TTC549 (cell line): ENCODE measurements around the gene POPDC2.

Experiments
- FAIRE-seq: peaks from 2 replicates; lab custom pipeline; 2012; peaks lifted over from hg19 to GRCh38; lab: Jason Lieb, UNC

POPDC2 gene

DNA sequence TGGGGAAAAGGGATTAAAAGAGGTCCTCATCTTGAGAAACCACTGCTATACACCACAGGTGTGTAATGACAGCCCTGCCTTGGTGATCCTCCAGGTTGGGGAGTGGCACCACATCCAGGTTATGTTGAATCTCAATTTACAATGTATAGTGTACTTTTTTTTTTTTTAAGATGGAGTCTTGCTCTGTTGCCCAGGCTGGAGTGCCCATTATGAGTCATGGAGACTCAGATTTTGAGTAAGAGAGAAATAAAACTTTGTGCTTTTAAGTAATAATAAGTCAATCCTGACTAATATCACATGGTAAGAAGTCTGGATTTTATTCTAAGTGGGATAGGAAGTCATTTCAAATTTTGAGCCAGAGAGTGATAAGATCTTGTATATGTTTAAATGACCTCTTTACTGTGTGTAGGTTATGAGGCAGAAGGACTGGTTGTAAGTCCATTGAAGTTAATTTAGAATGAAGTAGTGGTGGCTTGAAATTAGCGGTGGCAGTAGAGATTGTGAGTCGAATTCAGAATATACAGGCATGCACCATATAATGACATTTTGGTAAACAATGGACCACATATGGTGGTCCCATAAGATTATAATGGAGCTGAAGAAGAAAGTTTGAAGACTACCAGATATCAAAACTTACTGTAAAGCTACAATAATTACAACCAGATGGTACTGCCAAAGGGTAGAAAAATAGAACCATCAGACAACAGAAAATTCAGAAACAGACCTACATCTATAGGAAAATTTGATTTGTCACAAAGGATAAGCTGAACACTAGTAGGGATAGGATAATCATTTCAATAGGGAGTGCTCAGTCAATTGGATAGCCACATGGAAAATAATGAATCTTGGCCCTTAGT, 20.7 kb downstream of the POPDC2 start:
- FAIRE-seq, result no peak

DNA sequence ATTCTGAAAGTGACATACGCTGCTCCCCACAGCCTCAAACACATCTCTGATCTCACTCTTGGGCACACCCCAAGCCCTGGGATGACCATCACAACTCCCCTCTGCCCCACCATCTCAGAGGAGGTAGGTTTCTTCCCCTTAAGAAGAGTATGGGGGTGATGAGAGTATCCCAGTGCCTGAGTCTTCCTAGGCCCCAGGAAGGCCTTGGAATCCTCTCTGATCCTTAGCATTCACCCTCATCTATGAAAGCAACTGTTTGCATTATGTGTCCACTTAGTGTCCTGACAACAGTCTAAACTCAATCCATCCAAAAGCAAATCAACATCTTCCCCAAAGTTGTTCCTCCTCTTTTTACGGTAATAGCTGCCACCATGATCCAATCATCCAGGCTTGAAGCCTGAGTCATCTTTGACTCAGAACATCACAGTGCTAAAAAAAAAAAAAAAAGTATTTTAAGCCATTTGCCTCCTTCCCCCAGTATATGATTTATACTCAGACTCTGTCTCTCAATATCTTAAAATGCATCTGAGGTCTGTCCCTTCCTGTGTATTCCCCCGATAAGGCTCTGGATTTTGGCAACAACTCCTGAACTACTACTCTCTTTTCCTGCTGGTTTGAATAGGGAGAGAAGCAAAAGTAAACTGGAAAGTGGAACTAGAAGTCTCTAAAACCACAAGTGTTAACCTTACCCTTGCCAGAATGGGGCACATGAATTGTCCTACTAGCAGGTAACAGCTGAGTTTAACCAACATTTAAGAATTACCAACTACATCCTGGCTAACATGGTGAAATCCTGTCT, 22.5 kb downstream of the POPDC2 start:
- FAIRE-seq, result no peak

DNA sequence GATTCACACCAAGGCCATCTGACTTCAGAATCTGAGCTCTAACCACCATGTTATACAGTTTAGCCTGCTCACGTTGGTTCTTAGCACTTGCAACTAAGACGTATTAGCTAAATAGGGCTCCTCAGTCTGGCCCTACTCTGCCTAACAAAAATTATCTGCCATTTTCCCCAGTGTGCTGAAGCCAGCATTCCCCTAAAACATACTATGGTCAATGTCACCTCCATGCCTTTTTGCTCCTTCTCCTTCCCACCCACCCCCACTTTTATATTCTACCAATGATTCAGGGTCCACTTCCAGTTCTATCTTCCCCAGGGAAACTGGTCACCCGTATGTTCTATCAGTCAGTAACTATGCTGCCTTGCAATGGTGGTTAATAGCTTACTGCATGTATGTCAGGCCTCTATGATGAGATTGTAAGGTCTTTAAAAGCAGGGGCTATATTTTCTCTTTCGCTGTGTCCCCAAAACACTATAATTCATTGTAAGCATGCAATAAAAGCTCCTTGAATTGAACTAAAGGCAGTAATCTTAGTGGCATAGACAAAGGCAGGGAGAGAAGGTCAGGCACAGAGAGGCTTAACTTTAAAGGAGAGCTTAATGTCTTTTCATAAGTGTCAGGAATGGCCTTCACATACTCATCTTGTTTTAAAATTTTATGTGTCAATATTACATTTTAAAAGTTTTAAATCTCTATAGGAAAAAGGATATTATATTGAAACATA, 23.3 kb downstream of the POPDC2 start:
- no peak for FAIRE-seq

DNA sequence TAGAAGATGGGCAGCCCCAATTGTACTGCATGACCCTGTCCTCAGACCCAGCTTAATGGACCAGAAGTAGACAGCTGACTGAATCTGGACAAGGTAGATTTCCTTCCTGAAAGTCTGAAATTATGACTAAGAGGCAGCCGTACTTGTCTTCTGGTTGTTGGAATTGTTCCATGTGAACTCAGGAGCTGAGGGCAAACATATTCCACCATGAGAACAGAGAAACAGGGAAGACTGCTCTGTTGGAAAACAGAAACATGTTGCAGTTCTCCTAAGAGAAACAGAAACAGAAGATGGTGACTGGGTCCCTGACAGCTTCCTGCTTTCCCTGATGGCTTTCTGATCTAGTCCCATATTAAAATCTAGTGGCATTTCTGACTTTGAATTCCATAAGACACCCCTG, 24.1 kb downstream of the POPDC2 start:
- FAIRE-seq, result no peak

DNA sequence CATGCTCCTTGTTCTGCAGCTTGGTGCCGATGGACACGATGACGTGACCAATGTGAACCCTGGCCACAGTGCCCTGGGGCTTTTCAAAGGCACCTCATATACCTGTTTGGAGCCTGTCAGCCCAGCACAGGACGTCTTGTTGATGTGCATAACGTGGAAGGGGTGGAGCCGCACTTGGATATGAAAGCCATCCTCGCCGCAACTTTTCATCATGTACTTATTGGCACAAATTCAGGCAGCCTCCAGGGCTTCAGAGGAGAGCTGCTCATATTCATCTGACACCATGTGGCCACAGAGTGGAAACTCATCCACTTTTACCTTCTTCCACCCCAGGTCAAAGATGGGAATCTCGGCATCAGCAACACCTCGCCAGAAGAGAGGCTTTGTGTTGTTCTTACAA, 24.7 kb downstream of the POPDC2 start:
- FAIRE-seq, result no peak

DNA sequence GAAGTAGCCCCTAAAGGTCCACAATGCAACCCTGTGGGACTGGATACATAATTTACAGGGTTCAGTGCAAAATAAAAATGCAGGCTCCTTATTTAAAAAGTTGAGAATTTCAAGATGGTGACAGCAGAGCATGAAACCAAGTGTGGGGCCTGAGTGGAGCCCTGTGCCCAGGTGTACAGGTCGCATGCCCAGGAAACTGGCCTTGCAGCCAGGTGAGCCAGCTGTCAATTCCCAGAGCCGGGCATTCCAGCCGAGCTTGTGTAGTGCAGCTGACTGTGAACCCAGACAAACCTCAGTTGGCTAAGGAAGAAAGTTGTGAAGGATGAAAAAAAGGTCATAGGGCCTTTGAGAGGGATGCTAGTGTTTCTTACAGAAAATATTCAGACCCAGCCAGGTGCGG, 27.6 kb downstream of the POPDC2 start:
- FAIRE-seq, result no peak

DNA sequence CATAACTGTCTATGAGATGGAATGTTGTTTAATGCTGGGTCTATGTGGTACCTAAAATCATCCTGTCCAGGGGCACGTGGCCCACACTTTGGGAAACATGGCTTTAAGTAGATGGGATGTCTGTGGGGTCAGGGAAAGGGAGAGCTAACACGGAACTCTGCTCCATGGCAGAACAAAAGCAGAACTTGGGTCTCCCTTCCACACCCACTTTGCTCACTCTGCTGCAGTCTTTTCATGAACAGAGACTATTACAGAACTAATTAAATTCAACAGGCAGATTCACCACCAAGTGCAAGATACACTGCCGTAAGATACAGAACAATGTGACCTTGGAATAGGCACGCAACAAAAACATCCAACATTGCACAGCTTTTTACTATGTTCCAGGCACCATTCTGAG, 28.2 kb downstream of the POPDC2 start:
- no peak for FAIRE-seq

DNA sequence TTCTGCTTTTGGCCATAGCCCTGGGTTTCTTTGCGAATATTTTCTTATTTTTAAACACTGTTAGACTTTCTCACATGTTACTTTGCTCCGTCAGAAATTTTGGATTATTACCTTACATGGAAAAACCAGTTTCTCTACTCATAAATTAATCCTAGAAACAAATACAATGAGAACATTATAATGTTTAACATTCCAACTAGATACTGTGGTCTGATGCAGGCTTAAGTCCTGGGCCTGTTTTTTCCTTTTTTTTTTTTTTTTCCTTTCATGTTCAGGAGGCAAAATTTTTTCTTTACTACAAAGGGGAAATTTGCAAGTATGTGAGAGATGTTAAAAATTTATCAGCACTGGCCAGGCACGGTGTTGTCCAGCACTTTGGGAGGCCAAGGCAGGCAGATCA, 28.9 kb downstream of the POPDC2 start:
- FAIRE-seq, result no peak

DNA sequence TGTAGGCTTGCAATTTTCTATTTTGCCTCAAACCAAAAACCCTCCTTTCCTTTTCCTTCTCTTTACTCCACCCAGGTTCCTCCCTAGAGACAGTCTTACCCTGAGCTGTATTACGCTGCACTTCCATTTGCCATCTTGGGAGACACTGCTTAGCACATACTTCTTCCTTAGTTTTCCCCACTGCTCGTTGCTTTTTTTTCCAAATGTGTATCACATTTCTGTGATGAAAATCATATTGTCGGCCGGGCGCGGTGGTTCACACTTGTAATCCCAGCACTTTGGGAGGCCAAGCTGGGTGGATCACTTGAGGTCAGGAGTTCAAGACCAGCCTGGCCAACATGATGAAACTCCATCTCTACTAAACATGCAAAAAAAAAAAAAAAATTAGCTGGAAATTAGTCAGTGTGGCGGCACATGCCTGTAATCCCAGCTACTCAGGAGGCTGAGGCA, 29.5 kb downstream of the POPDC2 start:
- no peak for FAIRE-seq

DNA sequence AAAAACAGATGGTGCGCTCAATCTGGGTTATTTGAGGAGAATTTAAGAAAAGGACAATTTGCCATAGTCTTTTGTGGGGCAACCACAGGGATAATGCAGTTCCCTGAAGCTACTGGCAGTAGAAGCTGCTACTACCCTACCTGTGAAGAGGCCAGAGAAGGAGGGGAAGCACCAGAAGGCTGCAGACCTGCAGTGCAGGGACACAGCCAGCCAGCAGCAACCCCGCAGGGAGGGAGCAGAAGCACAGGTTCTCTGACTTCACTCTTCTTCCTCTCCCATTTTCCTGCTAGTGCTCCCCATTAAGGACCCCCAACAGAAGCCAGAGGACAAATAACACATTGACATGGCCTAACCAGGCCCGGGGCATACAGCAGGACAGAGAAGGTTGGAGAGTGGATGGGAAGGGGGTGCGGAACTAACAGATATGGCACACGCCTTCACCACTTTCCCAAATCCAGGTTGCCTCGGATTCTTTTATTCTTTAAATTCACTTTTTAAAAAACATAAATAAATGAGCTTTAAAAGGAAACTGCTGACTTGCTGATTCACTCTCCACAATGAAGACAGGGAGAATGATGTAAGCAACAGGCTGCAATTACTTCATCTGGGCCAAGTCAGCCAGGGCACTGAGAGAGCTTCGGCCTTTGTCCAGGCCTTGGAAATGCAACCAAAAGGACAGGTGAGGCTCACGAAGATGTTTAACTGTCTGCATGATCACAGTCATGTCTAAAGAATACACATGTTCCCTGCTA, 30.1 kb downstream of the POPDC2 start:
- FAIRE-seq, result no peak

DNA sequence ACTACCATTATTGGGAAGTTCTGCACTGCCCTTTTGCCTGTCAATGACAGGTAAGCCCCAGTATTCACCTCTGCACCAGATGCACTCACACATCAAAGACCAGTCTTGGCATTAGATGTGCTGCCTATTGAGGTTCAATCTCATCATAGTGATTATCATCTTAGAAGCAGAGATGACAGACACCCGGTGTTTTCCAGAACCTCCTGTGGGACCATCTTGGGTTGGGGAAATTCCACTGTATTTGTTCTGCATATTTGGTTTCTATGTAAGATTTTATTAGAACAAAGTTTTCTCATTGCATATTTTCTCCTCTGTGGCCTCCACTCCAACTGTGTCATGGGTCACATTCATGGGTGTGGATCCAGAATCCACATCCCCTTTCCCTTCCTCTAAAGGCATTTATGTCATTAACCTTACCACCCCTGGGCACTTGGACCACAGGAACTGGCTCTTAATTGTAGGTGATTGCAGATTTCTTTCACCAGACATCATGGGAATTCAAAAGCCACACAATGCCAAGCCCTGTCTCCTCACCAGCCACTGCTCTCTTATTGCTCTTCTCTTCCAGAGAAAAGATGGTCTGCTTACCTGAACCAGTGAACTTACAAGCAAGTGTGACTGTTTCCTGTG, 31.5 kb downstream of the POPDC2 start:
- no peak for FAIRE-seq

DNA sequence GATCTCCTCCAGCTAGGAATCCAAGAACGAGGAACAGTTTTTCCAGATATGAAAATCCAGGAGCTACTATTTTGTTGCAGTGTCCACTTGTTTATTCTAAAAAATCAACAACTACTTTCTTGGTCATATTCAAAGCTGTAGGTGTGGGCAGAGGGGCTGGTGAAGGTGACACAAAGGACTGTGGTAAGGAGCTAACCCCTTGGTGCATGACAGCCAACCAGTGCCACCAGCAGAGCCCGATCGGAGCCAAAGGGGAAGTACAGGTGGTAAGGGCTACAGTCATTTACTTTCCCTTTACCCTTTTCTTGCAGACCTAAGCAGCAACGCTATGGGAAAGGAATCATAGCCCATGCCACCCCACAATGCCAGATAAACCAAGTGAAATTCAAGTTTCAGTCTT, 32.0 kb downstream of the POPDC2 start:
- no peak for FAIRE-seq

DNA sequence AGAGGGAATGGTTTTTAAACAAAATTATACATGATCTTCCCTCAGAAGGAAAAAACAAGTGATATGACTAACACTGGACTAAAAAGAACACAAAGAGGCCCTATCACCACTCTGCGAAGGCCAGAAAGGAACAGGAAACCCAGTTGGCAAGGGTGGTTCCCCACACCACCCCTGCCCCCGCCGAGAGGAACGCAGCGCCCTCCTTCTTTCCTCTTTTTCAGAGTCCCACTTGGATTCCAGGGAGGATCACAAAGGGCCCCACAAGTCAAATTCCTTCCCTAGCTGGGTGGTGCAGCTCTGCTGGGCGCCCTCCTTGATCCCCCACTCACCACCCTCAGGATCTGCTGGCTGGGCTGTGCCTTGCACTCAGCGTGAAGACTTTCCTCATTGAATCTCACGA, 32.9 kb downstream of the POPDC2 start:
- no peak for FAIRE-seq

DNA sequence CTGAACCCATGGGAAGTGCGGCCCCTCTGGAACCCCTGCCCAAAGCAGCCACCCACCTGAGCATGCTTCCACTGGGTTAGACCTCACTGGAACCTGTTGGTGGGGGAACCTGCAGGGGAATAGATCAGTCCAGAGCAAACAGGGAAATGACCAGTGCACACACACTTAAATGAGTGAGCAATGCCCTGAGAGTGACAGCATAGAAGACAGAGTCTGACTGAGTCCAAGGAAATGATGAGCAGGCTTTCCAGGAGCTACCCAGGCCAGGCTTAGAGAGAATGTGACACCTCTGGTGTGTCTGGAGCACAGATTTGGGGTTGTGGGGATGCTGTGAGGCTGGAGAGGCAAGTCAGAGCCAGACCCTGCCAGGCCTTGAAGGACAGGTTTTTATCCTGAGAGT, 34.2 kb downstream of the POPDC2 start:
- FAIRE-seq, result no peak

DNA sequence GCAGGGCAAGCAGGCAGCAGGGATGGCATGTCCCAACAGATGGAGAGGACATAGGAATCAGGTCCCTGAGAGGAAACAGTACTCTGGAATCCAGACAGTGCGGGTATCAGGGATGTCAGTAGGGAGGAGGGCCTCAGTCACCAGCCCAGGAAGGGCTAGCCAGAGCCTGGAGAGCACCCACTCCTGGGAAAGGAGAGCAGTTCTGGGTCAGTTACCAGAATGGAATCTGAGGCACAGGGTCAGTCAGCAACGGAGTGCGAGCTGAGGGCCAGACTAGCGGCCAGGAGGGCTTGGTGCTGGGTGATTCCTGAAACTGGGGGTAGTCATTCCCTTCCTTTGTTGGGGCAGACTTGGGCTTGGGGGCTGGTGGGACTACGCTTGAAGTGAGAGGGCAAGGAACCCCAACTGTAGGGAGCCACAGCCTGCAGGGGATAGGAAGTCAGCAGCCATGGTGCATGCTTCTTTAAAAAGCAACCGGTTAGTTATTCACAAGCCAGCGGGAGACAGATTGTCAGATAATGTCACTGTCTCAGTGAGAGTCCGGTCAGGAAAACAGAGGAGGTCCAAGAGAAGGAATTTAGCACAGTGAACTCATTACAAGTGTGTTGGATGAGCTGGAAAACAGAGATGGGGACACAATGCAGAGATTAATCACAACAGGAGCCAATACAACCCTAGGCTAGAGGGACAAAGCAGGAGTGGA, 34.8 kb downstream of the POPDC2 start:
- no peak for FAIRE-seq

DNA sequence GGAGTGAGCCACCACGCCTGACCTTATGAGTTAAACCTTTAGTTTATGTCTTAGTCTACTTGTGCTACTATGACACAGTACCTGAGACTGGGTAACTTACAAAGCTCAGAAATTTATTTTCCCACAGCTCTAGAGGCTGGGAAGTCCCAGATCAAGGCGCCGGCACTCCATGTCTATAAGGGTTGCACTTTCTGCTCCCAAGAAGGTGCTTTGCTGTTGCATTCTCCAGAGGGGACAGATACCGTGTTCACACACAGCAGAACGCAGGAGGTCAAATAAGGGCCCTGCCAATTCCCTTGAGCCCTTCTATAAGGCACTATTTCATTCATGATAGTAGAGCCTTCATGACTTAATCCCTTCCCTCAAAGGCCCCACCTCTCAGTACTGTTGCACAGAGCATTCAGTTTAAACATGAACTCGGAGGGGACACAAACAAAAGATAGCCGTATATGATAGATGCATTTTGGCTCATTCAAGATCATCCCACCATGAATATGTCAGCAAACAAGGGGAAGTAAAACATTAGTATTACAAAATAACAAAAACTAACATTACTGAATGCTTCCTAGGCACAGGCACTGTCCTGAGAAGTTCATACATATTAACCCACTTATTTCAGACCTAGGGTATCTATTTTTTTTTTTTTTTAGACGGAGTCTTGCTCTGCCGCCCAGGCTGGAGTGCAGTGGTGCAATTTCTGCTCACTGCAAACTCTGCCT, 36.2 kb downstream of the POPDC2 start:
- FAIRE-seq, result no peak

DNA sequence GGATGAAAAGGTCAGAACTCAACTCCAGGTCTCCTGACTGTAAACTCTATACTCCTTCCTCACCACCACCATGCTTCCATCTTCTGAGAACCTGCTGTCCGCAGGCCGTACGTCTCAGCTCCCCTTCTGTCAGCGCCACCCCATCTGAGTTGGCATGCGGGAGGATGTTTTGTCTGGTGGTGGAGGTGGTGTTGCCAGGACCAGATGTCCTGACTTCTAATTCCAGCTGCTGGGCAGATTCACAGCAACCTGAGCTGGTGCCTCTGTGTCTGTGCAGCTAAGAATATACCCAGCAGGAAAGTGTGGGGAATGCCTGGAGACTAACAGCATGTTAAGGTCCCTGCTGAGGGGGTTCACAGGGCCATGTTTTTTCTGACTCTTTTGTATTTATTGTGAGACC, 39.5 kb downstream of the POPDC2 start:
- no peak for FAIRE-seq

DNA sequence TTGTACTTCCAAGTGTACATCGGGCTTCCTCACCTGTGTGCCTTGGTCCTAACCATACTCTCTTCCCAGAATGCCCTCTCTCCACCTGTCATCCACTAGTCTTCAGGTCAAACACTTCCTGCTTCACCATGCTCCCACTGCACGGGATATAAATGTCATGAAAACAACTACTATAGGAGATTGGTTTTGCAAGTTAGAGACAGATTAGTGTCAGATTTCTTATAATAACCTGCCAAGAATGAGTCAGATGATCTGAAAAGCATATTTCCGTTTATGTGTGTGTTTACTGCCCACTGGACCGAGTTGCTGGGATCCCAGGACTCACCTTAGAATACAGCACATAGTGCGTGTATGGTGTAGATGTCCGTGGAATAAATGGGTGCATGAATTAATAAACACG, 41.3 kb downstream of the POPDC2 start:
- no peak for FAIRE-seq

DNA sequence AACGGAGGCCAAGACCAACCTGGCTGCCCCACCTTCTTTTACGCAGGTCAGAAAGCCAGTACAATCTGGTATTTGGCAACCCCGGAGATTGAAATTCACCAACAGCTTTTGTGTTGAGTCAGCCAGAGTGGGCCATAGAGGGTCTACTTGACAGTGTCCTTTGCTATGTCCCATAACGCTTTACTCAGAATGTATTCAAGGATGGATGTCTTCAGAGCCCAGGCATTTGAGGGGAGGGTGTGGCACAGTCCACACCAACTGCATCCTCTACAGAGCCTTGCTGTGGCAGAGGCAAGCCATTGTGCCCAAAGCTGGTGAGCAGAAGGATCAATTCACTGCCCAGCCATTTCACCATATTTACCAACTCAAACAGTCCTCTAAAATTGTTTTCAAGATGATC, 44.3 kb downstream of the POPDC2 start:
- FAIRE-seq, result no peak

DNA sequence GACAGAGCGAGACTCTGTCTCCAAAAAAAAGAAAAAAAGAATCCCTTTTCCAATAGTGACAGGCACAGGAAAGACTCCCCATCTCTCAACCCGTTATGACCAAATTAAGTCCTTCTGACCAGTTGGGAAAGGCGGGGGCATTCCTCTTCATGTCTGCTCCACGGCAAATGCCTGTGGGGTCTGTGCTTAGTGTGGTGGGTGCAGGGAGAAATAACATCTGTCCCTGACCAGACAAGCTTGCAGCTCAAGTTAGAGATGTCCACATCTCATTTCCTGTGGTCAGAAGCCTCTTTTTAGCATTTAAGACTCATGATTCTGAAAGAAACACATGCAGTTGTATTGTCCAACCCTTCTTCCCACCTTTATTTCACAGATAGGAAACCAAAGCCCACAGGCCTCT, 46.5 kb downstream of the POPDC2 start:
- no peak for FAIRE-seq
